Esophagus muscularis mucosa (tissue), 4 donors: Measurements from ENCODE around the gene FAM118B. TPM values are rescaled to one million over a fixed set of nuclear protein-coding genes. Genes with fewer than 3 reads are reported as not detected.

Experiments used
- DNase-seq: peaks from one replicate; pipeline ENCODE4 v3.0.0-alpha.2; 2017; ENCODE audit errors: extremely low spot score
- H3K27ac ChIP-seq, 4 donors: fragments of 200-600 bp; sonication (generic); replicated peaks in 1 of 4; 1 replicate in 3 of 4; 2 replicates in 1 of 4; pipeline ENCODE4 v1.5.1; 2016 to 2019; ENCODE audit warnings: mild to moderate bottlenecking in 1 of 4
- H3K27me3 ChIP-seq, 4 donors: fragments of 200-600 bp; sonication (generic); one replicate each; pipeline versions ENCODE4 v1.5.1 to v1.6.0; 2016 to 2019
- H3K36me3 ChIP-seq, 4 donors: fragments of 200-600 bp; sonication (generic); one replicate each; pipeline ENCODE4 v1.5.1; 2016 to 2019
- H3K4me1 ChIP-seq, 4 donors: fragments of 200-600 bp; sonication (generic); one replicate each; pipeline ENCODE4 v1.5.1; 2016 to 2019
- H3K4me3 ChIP-seq, 4 donors: fragments of 200-600 bp; sonication (generic); 1 replicate in 2 of 4; 2 replicates in 2 of 4; pipeline ENCODE4 v1.5.1; 2016 to 2019; ENCODE audit warnings: mild to moderate bottlenecking in 4 of 4, moderate library complexity in 1 of 4
- H3K9me3 ChIP-seq, 4 donors: fragments of 200-600 bp; sonication (generic); 1 replicate in 3 of 4; 2 replicates in 1 of 4; pipeline ENCODE4 v1.5.1; 2016 to 2019
- EP300 ChIP-seq: sonication (generic); formaldehyde crosslinking; IDR thresholded peaks from one replicate; pipeline ENCODE4 v1.6.1; 2017; ENCODE audit warnings: antibody characterized with exemption
- POLR2A ChIP-seq: fragments of 450-650 bp; IDR thresholded peaks from one replicate; pipeline ENCODE4 v1.6.1; 2017; ENCODE audit warnings: antibody characterized with exemption, moderate library complexity, mild to moderate bottlenecking, low read depth
- POLR2AphosphoS5 ChIP-seq, 2 donors: sonication (generic); formaldehyde crosslinking; IDR thresholded peaks; one replicate each; pipeline ENCODE4 v1.6.1; 2017; ENCODE audit warnings: antibody characterized with exemption in 2 of 2
- WGBS: methylation state at CpG from one replicate; pipeline ENCODE4 v1.1.5; 2018; 5-methylcytosine and 5-hydroxymethylcytosine counted together
- intact Hi-C: fragments of 100-400 bp; cut with DNase I; formaldehyde crosslinking; loops from one replicate; pipeline ENCODE4 v1.15.1; 2023
- total RNA-seq, 4 donors: library from RNA; depleted of rRNA; stranded (reverse); fragments of >200 nt; gene quantifications; one replicate each; pipeline versions ENCODE4 v1.1.0 to v1.2.1, GENCODE V29; 2016
- TF ChIP-seq, protein P1 (sequence below), 3 experiments: fragments of 200-600 bp in 2 of 3; fragments of 450-650 bp in 1 of 3; sonication (generic) in 2 of 3; IDR thresholded peaks; one replicate each; pipeline ENCODE4 v1.5.1; 2017 to 2019; ENCODE audit warnings: antibody characterized with exemption in 3 of 3, mild to moderate bottlenecking in 2 of 3, moderate library complexity in 1 of 3

FAM118B gene
- total RNA-seq, 4 donors from 2014 or later: 14.1 to 22.8 (median 17.9) TPM

DNA sequence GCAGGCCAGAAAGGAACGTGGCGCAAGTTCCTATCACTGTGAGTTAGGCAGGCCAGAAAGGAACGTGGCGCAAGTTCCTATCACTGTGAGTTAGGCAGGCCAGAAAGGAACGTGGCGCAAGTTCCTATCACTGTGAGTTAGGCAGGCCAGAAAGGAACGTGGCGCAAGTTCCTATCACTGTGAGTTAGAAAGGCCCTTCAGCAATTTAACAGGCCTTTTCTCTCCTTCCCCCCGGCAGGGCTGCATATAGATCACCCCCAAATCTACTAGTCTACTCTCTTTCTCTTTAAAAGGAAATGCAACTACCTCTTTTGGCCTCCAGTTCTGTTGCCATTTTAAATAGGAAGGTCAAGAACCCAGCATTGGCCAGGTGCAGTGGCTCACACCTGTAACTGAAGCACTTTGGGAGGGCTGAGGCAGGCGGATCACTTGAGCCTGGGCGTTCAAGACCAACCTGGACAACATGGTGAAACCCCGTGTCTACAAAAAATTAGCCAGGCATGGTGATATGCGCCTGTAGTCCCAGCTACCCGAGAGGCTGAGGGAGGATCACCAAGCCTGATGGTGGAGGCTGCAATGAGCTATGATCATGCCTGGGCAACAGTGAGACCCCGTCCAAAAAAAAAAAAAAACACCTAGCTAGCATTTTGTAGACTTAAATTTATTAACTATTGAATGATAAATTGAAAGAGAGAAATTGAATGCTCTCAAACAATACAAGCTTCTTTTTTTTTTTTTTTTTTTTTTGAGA, 14.9 kb downstream of the FAM118B start:
- 94% methylated on average over 11 of the region's 15 CpGs for WGBS
- no peak for TF ChIP-seq EP300
- TF ChIP-seq POLR2A: no peak
- TF ChIP-seq, protein P1, sequence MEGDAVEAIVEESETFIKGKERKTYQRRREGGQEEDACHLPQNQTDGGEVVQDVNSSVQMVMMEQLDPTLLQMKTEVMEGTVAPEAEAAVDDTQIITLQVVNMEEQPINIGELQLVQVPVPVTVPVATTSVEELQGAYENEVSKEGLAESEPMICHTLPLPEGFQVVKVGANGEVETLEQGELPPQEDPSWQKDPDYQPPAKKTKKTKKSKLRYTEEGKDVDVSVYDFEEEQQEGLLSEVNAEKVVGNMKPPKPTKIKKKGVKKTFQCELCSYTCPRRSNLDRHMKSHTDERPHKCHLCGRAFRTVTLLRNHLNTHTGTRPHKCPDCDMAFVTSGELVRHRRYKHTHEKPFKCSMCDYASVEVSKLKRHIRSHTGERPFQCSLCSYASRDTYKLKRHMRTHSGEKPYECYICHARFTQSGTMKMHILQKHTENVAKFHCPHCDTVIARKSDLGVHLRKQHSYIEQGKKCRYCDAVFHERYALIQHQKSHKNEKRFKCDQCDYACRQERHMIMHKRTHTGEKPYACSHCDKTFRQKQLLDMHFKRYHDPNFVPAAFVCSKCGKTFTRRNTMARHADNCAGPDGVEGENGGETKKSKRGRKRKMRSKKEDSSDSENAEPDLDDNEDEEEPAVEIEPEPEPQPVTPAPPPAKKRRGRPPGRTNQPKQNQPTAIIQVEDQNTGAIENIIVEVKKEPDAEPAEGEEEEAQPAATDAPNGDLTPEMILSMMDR (IDR thresholded peaks at IDR 0.05): no peak
- no peak for TF ChIP-seq POLR2AphosphoS5 (IDR thresholded peaks at IDR 0.05)
- H3K9me3 ChIP-seq: no peaks in the 10 kb centered on the region
- H3K4me1 ChIP-seq: no peaks in the 10 kb centered on the region
- no peak overlapping the region for H3K4me3 ChIP-seq
- no peak overlapping the region for H3K27ac ChIP-seq
- H3K36me3 ChIP-seq: peaks cover 0 to 14% (median 0%) of the 10 kb centered on the region in 4 donors
- no peaks in the 10 kb centered on the region for H3K27me3 ChIP-seq
- intact Hi-C loops: no loop called here
- no peak for DNase-seq

DNA sequence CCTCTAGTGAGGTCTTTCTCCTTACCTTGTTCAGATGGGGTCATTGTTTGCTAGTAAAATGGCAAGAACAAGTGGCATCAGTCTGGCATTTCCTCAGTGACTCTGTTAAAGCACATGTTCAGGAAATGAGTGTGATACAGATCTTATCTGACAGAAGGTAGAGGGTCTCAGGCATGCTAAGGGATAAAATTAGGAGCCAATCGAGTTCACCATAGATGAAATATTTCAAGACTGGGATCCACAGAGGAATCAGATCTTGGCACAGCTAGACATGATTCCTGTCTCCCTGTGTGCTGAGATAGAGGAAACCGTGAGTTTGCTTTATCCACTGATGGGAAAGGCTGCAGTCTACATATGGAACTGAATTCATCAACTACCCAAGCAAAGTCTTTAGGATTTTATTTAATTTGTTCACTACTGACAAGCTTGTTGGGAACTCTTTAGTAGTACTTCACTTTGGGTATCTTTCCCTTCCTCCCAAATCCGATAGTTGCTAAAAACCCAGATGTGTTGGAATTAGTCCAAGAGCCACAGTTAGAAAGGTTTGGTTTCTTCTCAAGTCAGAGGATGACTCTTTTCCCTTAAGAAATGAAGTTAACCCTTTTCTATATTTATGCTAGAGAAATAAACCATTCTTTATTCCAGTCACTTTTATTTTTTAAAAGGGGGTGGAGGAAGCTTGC, 18.4 kb downstream of the FAM118B start:
- no peaks in the 10 kb centered on the region for H3K9me3 ChIP-seq
- TF ChIP-seq POLR2A: no peak
- TF ChIP-seq, protein P1 (IDR thresholded peaks at IDR 0.05): no peak
- TF ChIP-seq EP300: no peak
- no peak for TF ChIP-seq POLR2AphosphoS5 (IDR thresholded peaks at IDR 0.05)
- intact Hi-C loops: no loop called here
- H3K4me3 ChIP-seq: no peak overlapping the region
- no peaks in the 10 kb centered on the region for H3K27me3 ChIP-seq
- H3K4me1 ChIP-seq: no peaks in the 10 kb centered on the region
- WGBS: 55% methylated on average over 3 of the region's 3 CpGs
- H3K36me3 ChIP-seq: peaks cover 0 to 17% (median under 1%) of the 10 kb centered on the region in 4 donors
- DNase-seq: no peak
- H3K27ac ChIP-seq: no peak overlapping the region

DNA sequence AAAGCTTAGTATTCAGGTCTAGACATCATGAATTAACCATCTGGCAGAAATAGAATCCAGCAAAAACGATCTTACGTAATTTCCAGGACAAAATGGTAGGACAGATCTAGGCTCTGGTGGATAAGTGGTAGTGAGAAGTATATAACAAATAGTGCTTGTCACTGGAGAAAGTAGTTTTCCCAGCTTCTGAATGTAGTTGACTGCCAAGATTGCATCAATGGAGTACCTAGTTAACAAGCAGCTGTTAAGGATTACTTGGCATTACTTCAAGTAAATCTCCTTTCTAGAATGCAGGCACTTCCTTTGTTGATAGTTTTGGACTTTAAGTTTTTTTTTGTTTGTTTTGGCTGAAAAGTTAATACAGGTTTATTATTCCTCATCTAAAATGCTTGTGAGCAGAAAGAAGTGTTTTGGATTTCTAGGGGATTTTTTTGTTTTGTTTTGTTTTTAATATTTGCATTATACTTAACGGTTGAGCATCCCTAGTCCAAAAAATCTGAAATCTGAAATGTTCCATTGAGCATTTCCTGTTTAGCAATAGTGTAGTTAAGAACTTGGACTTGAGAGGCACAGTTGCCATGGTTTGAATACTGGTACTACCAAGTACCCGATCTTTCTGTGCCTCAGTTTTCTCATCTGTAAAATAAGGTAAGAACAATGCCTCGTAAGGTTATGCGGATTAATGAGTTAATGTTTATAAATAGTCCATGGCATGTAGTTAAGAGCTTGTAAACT, 20.3 kb downstream of the FAM118B start:
- Histone ChIP-seq H3K4me3 (no peak overlapping the region), H3K27ac (no peak overlapping the region), H3K27me3 (no peaks in the 10 kb centered on the region), H3K36me3 (peaks cover 0 to 31% (median 13%) of the 10 kb centered on the region in 4 donors), H3K9me3 (no peaks in the 10 kb centered on the region), H3K4me1 (no peaks in the 10 kb centered on the region)
- DNase-seq: no peak
- 77% methylated on average over 6 of the region's 6 CpGs for WGBS
- no peak for TF ChIP-seq EP300
- TF ChIP-seq POLR2A: no peak
- TF ChIP-seq, protein P1 (IDR thresholded peaks at IDR 0.05): no peak
- no peak for TF ChIP-seq POLR2AphosphoS5 (IDR thresholded peaks at IDR 0.05)
- intact Hi-C loops: no loop called here

DNA sequence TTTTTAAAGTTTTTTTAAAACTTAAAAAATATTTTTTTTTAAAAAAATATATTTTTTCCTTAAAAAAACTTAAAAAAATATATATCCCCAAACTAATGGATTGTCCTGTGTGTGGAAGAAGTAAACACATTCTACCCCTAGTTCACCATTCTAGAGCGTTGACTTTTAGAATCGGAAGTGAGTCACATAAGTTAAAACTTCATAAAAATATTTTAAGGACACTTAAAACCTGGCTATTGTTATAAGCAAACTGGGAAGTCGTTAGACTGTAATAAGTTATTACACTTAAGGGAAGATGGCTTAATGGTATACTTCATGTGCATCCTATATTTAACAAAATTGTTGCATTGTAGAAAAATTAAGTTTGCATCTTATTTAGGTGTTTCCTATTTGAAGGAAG, 21.1 kb downstream of the FAM118B start:
- no peak overlapping the region for H3K4me3 ChIP-seq
- no peaks in the 10 kb centered on the region for H3K27me3 ChIP-seq
- no peak overlapping the region for H3K27ac ChIP-seq
- intact Hi-C loops: no loop called here
- peaks cover 0 to 31% (median 13%) of the 10 kb centered on the region in 4 donors for H3K36me3 ChIP-seq
- TF ChIP-seq EP300 (no peak), POLR2AphosphoS5 (IDR thresholded peaks at IDR 0.05) (no peak)
- TF ChIP-seq, protein P1 (IDR thresholded peaks at IDR 0.05): no peak
- no peak for DNase-seq
- 87% methylated on average over 3 of the region's 3 CpGs for WGBS
- no peaks in the 10 kb centered on the region for H3K4me1 ChIP-seq
- H3K9me3 ChIP-seq: no peaks in the 10 kb centered on the region
